ENCODE measurements around the gene ARL5A. TPM values are rescaled to one million over a fixed set of nuclear protein-coding genes. Genes with fewer than 3 reads are reported as not detected.

The ARL5A gene
- total RNA-seq, 1 experiment from 2014 or later = 90.8 TPM

- DNase-seq (ENCODE audit: low spot score) = no peak
- in situ Hi-C loops (cut with HindIII; ENCODE audit: low sequenced_read_pairs) = no loop called here
These were observed 51.9 kb downstream of the ARL5A start for GRCh38 chr2:151776367-151776766.

- DNase-seq (ENCODE audit: low spot score) = no peak
- in situ Hi-C loops (cut with HindIII; ENCODE audit: low sequenced_read_pairs) = no loop called here
These were observed 53.0 kb downstream of the ARL5A start for GRCh38 chr2:151775057-151775740.

DNA sequence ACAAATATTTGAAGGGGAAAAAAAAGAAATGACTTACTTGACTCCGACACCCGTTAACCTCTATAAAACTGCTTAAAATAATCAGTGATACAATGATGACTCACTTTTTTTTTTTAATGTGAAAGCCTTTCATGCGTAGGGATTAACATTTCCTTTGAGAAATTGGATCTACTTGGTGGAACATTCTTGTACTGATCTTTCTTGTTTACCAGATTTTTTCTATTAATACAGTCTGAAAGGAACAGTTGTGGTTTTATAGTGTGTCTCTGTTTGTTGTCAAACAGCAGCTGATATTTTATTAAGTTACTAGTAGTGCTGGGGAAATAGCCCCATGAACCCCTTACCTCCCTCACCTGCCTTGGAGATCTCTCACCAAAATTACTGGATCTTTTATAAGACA lies 53.7 kb downstream of the ARL5A start:
- DNase-seq (ENCODE audit: low spot score) = no peak
- in situ Hi-C loops (cut with HindIII; ENCODE audit: low sequenced_read_pairs) = no loop called here

DNA sequence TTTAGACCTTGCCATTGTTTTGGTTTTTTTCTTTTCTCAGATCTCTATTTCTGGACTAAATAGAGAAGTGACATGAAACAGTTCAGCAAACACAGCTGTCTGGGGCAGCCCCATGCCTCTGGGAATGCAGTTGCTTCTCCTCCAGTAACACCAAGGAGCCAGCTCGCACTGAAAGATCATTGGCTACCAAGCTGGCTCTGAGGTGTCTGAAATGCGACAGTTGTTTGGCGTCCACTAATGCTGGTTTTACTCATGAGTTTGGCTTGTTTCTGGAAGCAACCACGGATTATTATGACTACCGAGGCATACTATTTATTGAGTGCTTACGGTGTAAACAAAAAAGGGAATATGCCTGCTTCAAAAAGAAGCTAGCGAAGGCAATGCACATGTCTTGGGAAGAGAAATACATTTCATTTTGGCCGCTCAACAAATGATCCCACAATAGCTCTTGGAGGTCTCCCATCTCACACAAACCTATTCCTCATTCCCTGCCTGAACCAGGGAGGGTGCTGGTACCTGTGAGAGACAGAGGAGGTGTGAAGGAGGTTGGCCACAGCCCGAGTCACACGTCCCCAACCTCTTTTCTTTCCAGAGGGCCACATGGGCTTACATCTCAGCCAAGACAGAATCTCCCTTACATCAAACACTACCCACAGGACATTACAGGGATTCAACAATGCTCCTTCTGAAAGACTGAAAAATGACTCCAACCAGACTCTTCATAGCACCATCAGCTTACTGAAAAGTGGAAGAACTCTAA lies 56.4 kb downstream of the ARL5A start:
- in situ Hi-C loops (cut with HindIII; ENCODE audit: low sequenced_read_pairs) = no loop called here
- no peak for DNase-seq (ENCODE audit: low spot score)

DNA sequence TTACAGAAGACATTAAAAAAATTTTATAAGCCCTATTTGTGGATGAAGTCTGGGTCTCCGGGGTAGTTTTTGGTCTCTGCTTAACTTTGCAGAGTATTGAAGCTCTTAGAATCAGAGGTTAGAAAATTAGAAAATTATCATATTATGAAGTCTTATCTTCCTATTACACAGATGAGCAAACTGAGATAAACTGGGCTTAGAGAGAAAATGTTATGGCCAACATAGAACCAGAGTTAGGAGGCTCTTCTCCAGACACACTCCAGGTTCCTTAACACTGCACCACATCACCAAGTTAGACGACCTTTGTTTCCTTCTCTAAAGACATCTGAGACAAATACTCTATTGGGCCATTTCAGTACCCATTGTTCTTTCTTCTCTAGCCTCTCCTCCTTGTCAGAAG lies 57.2 kb downstream of the ARL5A start:
- no peak for DNase-seq (ENCODE audit: low spot score)
- in situ Hi-C loops (cut with HindIII; ENCODE audit: low sequenced_read_pairs) = no loop called here

DNA sequence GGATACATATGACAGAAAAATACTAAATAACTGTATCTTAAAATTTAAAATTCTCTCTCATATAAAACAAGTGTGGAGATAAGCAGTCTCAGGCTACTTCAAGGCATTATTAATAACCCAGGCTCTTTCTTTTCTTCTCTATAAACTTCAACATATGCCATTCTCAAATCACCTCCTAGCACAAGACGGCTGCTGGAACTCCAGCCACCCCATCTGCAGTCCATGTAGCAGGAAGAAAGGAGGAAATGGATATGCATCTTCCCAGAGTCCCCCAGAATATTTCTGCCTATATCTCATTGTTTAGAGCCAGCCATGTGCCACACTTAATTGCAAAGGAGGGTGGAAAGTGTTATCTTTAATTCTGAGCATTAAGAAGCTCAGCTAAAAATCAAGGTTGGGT lies 58.6 kb downstream of the ARL5A start:
- DNase-seq (ENCODE audit: low spot score) = no peak
- in situ Hi-C loops (cut with HindIII; ENCODE audit: low sequenced_read_pairs) = no loop called here

GRCh38 chr2:151767536-151767935 lies 60.7 kb downstream of the ARL5A start:
- in situ Hi-C loops (cut with HindIII; ENCODE audit: low sequenced_read_pairs) = no loop called here
- no peak for DNase-seq (ENCODE audit: low spot score)

- no peak for DNase-seq (ENCODE audit: low spot score)
- in situ Hi-C loops (cut with HindIII; ENCODE audit: low sequenced_read_pairs) = no loop called here
These were observed 61.6 kb downstream of the ARL5A start for GRCh38 chr2:151766437-151767153.

DNA sequence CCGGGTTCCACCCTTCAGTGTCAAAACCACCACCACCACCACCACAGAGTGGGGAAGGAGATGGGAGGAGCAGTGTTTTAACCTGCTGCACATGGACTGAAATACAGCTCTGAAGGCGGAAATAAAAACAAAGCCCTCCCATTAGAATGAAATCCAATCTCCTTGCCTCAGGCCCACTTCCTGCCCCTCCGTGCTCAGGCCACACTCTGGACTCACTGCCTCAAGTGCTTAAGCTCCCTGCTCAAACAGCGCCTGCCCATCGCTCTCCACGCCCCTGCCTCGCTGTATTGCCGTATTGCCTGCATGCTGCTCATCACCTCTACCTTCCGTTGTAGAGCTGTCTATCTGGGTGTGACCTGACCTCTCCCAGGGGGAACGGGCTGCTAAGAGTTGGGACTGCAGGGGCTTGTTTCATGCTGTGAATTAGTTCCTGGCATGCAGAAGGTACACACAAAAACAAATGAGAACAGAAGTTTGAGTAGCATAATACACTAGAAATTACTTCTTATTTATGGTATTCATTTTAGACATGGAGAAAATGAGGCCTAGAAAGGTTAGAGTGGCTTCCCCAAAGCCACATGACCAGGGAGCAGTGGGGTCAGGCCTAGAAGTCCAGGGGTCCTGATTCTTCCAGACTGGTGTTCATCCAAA lies 62.3 kb downstream of the ARL5A start:
- DNase-seq (ENCODE audit: low spot score) = no peak
- in situ Hi-C loops (cut with HindIII; ENCODE audit: low sequenced_read_pairs) = no loop called here

DNA sequence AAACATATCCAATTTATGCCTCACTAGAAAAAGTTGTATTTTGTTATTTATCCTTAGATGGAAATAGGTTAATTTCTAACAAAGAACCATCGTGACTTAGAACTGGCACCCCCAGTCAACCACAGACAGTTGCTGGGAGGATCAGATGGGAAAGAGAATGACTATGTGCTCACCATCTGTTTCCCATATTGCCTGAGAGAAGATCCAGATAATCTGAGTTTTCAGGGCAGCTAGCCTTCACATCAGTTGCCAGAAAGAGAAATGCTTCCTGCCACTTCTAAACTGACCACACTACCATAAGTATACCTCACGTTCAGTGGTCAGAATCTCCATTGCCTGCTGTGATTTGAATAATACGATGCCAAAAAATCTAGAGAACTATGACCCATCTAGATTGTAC lies 65.5 kb downstream of the ARL5A start:
- peak; percentile 97 for DNase-seq (ENCODE audit: low spot score)
- in situ Hi-C loops (cut with HindIII; ENCODE audit: low sequenced_read_pairs) = no loop called here

DNA sequence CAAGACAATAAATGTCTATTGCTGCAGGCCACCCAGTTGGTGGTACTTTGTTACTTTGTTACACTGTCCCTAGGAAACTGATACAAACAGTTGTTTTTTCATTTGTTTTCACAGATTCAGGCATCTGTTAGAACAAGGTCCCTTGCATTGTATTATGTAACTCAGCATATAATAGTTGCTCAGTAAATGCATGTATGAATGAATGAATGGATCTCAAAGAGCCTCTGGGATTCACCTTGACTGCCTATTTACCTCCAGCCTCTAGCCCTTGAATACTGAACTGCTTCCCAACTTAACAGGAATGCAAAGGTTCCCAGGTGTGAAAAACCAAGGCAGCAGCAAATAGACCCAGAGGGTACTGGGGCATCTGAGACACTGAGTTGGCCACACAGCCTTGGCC lies 66.5 kb downstream of the ARL5A start:
- no peak for DNase-seq (ENCODE audit: low spot score)
- in situ Hi-C loops (cut with HindIII; ENCODE audit: low sequenced_read_pairs) = no loop called here

DNA sequence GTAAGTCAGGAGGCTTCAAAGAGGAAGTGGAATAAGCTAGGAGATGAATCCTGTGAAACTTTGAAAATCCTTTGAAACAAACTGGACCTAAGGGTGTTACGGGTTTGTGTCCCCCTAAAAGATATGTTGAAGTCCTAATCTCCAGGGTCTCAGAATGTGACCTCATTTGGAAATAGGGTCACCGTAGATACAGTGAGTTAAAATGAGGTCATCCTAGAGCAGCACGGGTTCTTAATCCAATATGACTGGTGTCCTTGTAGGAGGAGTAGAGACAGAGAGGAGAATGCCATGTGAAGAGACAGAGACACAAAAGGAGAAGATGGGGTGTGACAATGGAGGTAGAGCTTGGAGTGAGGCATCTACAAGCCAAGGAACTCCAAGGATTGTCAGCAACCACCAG lies 67.0 kb downstream of the ARL5A start:
- DNase-seq (ENCODE audit: low spot score) = no peak
- in situ Hi-C loops (cut with HindIII; ENCODE audit: low sequenced_read_pairs) = no loop called here

GRCh38 chr2:151760139-151760650 lies 68.0 kb downstream of the ARL5A start:
- peak; percentile 93 for DNase-seq (ENCODE audit: low spot score)
- in situ Hi-C loops (cut with HindIII; ENCODE audit: low sequenced_read_pairs) = no loop called here

GRCh38 chr2:151758744-151759143 lies 69.5 kb downstream of the ARL5A start:
- in situ Hi-C loops (cut with HindIII; ENCODE audit: low sequenced_read_pairs) = no loop called here
- no peak for DNase-seq (ENCODE audit: low spot score)

- in situ Hi-C loops (cut with HindIII; ENCODE audit: low sequenced_read_pairs) = no loop called here
- DNase-seq (ENCODE audit: low spot score) = peak; percentile 23
These were observed 70.4 kb downstream of the ARL5A start for GRCh38 chr2:151757861-151758260.

GRCh38 chr2:151756820-151757219 lies 71.4 kb downstream of the ARL5A start:
- in situ Hi-C loops (cut with HindIII; ENCODE audit: low sequenced_read_pairs) = no loop called here
- no peak for DNase-seq (ENCODE audit: low spot score)

- DNase-seq (ENCODE audit: low spot score) = no peak
- in situ Hi-C loops (cut with HindIII; ENCODE audit: low sequenced_read_pairs) = no loop called here
These were observed 73.8 kb downstream of the ARL5A start for GRCh38 chr2:151754253-151754897.

DNA sequence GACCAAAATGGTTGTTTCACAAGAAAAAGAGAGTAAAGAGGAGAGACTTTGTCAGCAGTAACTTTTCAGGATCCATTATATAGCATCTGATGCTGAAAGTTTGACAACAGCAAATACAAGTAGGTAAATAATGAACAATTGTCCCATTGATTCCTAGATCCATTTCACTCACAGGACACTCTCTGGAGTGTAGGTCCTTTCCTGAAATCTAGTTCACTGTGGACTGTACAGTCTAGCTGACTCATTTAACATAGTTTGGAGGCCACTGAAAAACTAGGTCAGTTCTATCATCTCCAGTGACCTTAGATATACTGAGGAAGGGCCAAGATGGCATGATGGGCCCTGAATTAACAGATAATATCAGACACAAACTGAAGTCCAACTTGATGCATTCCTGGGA lies 74.7 kb downstream of the ARL5A start:
- no peak for DNase-seq (ENCODE audit: low spot score)
- in situ Hi-C loops (cut with HindIII; ENCODE audit: low sequenced_read_pairs) = no loop called here
